MM.1S (cell line): ENCODE results near the gene LMBR1L.

Experiments used
- CTCF ChIP-seq: fragments of 300-600 bp; sonication (generic); IDR thresholded peaks from 2 replicates; pipeline ENCODE4 v1.5.1; 2016; ENCODE audit warnings: antibody characterized with exemption, low read length, mixed read lengths
- EZH2 ChIP-seq: fragments of 300-600 bp; sonication (generic); optimal IDR thresholded peaks from 2 replicates; pipeline ENCODE3; 2017; ENCODE audit warnings: low read depth, mild to moderate bottlenecking, antibody characterized with exemption, low read length, mixed read lengths
- EZH2phosphoT487 ChIP-seq: fragments of 300-600 bp; sonication (generic); IDR thresholded peaks from 2 replicates; pipeline ENCODE4 v1.6.1; 2018; ENCODE audit warnings: antibody characterized with exemption, low read length

GRCh38 chr12:49061157-49061650 is 49.4 kb downstream of the LMBR1L start:
- no peak for TF ChIP-seq CTCF
- TF ChIP-seq EZH2phosphoT487 = no peak
- TF ChIP-seq EZH2 = no peak
